ENCODE results near the gene RAB8A.
"Not testable (repeated sequence)": the region's sequence is repeated elsewhere in the genome, so short reads cannot be mapped to it uniquely, and the experiment has no call there.

The RAB8A gene

DNA sequence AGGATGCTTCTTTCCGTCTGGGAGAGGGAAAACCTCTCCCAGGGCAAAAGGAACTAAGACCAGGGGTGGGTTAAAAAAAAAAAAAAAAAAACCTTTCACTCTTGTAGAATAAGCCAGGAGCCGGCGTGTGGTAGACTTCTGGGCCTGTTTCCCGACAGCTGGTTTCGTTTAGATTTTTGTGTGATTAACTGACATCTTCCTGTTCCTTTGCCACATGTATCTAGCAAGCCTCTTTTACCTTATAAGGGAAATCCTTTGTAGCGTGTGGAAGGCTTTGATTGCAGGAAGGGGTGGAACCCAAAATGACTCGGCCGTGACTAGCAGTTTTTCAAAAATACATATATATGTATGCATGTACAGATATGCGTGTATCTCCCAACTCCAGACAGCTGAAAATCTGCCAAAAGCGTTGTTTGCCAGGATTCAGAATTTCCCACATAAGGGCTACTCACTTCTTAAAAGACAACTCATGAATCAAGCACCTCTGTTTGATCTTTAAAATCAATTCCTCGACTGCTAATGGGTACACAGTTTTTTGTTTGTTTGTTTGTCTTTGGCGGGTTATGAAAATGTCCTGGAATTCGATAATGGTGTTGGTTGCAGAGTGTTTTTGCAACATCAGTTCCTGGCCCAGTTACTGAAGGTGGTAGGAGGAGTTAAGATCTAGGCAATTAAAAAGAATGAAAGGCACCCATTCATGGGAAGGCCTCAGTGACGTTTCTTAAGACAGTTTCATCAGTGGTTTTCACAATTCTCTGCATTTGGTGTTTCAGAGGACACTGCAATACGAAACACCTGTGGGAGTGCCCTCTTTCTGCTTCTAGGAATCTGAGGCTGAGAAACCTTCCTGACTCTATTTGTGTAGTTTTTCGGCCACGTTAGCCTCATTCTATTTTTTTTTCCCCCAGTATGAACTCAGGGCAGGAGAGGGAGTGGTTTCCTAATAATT, 32.7 kb upstream of the RAB8A start:
- peak; percentile 98 for DNase-seq (ENCODE audit: low read depth in 2 of 2)

- DNase-seq (ENCODE audit: low read depth in 2 of 2), result no peak
Measured at GRCh38 chr19:16084067-16084685, 27.5 kb upstream of the RAB8A start.

- DNase-seq (ENCODE audit: low read depth in 2 of 2), result no peak
Measured at GRCh38 chr19:16085115-16085514, 26.6 kb upstream of the RAB8A start.

- DNase-seq (ENCODE audit: low read depth in 2 of 2), result not testable (repeated sequence)
Measured at GRCh38 chr19:16087404-16087803, 24.3 kb upstream of the RAB8A start.

- DNase-seq (ENCODE audit: low read depth in 2 of 2), result no peak
Measured at GRCh38 chr19:16087940-16088339, 23.7 kb upstream of the RAB8A start.

GRCh38 chr19:16088351-16089009, 23.2 kb upstream of the RAB8A start:
- no peak for DNase-seq (ENCODE audit: low read depth in 2 of 2)

GRCh38 chr19:16089010-16089846, 22.5 kb upstream of the RAB8A start:
- no peak for DNase-seq (ENCODE audit: low read depth in 2 of 2)

DNA sequence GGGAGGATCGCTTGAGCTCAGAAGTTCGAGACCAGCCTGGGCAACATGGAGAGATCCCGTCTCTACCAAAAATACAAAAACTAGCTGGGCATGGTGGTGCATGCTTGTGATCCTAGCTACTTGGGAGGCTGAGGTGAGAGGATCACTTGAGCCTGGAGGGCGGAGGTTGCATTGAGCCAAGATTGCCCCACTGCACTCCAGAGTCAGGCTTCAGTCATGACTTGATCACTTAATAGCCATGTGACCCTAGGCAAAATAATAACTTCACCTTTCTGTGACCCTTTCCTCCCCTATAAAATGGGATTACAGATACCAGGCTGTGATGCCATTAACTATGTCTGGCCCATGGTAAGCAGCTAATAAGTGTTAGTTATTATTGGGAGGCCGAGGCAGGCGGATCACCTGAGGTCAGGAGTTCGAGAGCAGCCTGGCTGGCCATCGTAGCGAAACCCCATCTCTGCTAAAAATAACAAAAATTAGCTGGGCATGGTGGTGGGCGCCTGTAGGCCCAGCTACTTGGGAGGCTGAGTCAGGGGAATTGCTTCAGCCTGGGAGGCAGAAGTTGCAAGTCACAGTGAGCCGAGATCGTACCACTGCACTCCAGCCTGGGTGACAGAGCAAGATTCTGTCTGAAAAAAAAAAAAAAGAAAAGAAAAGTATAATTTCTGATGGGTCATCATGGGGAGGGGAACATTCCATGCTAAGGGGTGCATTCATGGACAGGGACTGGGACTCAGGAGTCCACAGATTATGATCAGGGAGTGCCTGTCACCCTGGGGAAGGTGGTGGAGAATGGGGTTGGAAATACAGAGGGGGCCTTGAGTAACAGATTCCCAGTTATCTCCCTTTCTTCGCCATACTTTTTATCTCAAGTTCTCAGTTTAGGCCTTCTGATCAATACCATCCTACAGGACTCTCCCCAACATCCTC, 19.9 kb upstream of the RAB8A start:
- DNase-seq (ENCODE audit: low read depth in 2 of 2), result no peak

- DNase-seq (ENCODE audit: low read depth in 2 of 2), result no peak
Measured at GRCh38 chr19:16094360-16095070, 17.2 kb upstream of the RAB8A start.

- no peak for DNase-seq (ENCODE audit: low read depth in 2 of 2)
Measured at GRCh38 chr19:16095071-16095571, 16.6 kb upstream of the RAB8A start.

- DNase-seq (ENCODE audit: low read depth in 2 of 2), result no peak
Measured at GRCh38 chr19:16096280-16096855, 15.3 kb upstream of the RAB8A start.

- DNase-seq (ENCODE audit: low read depth in 2 of 2), result no peak
Measured at GRCh38 chr19:16098416-16098768, 13.3 kb upstream of the RAB8A start.

- DNase-seq (ENCODE audit: low read depth in 2 of 2), result no peak
Measured at GRCh38 chr19:16098821-16099220, 12.9 kb upstream of the RAB8A start.

DNA sequence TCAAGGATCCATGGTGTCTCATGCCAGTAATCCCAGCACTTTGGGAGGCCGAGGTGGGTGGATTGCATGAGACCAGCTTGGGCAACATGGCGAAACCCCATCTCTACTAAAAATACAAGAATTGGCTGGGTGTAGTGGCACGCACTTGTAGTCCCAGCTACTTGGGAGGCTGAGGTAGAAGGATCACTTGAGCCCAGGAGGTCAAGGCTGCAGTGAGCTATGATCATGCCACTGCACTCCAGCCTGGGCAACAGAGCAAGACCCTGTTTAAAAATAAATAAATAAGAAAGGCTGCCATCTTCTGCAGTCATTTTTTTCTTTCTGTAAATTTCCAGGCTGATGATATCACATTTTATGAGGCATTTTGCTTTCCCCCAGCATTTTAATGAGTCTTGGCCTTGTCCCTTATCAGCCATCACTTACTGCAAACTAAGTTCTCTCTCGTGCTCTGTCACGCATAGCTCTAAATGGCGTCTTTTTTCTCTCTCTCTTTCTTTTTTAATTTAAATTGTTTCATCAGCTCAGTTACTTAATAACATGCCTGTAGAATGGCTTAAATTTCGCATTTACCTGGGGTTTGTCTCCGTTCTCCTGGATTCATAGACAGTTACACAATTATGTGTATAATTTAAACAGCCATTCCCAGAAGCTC, 12.2 kb upstream of the RAB8A start:
- DNase-seq (ENCODE audit: low read depth in 2 of 2), result not testable (repeated sequence)

GRCh38 chr19:16100524-16100923, 11.2 kb upstream of the RAB8A start:
- no peak for DNase-seq (ENCODE audit: low read depth in 2 of 2)

GRCh38 chr19:16104722-16105121, 7.0 kb upstream of the RAB8A start:
- no peak for DNase-seq (ENCODE audit: low read depth in 2 of 2)

GRCh38 chr19:16106121-16106520, 5.6 kb upstream of the RAB8A start:
- no peak for DNase-seq (ENCODE audit: low read depth in 2 of 2)

- no peak for DNase-seq (ENCODE audit: low read depth in 2 of 2)
Measured at GRCh38 chr19:16111909-16112752, 442 bp downstream of the RAB8A start.
